NCI-H2081 treated with DMSO at 0.1 percent for 48 hours (cell line): Measurements from ENCODE around the gene KL.

Experiments used
- DNase-seq: peaks from one replicate; lab custom pipeline; 2025; lab: John Stamatoyannopoulos, UW

The KL gene

GRCh38 chr13:33016414-33017322, at the start of gene KL:
KL (plus strand) TSS chr13:33016423; CDS start chr13:33016441, 18 bp downstream.
- no peak for DNase-seq

GRCh38 chr13:32967584-32968182, 48.5 kb upstream of the KL start:
- no peak for DNase-seq

- DNase-seq = no peak
Observed at GRCh38 chr13:32968316-32968715, 47.9 kb upstream of the KL start.

- DNase-seq = no peak
Observed at GRCh38 chr13:32968793-32969192, 47.4 kb upstream of the KL start.

GRCh38 chr13:32969516-32969941, 46.7 kb upstream of the KL start:
- DNase-seq = no peak

GRCh38 chr13:32976056-32976805, 40.0 kb upstream of the KL start:
- no peak for DNase-seq

- no peak for DNase-seq
Observed at GRCh38 chr13:32976912-32977311, 39.3 kb upstream of the KL start.

GRCh38 chr13:32977321-32977720, 38.9 kb upstream of the KL start:
- DNase-seq = no peak

- no peak for DNase-seq
Observed at GRCh38 chr13:32978278-32978677, 37.9 kb upstream of the KL start.

GRCh38 chr13:32983058-32983457, 33.2 kb upstream of the KL start:
- DNase-seq = no peak

GRCh38 chr13:32984857-32985626, 31.2 kb upstream of the KL start:
- DNase-seq = peak; percentile 17

GRCh38 chr13:32986552-32986951, 29.7 kb upstream of the KL start:
- DNase-seq = no peak

GRCh38 chr13:32987462-32987861, 28.8 kb upstream of the KL start:
- DNase-seq = no peak

GRCh38 chr13:32988608-32989289, 27.5 kb upstream of the KL start:
- no peak for DNase-seq

- DNase-seq = no peak
Observed at GRCh38 chr13:32989290-32989667, 26.9 kb upstream of the KL start.

- DNase-seq = no peak
Observed at GRCh38 chr13:32989942-32990341, 26.3 kb upstream of the KL start.

- DNase-seq = no peak
Observed at GRCh38 chr13:32993145-32993544, 23.1 kb upstream of the KL start.

GRCh38 chr13:32997399-32997798, 18.8 kb upstream of the KL start:
- no peak for DNase-seq

- DNase-seq = no peak
Observed at GRCh38 chr13:32998966-32999365, 17.3 kb upstream of the KL start.

- no peak for DNase-seq
Observed at GRCh38 chr13:33000365-33000764, 15.9 kb upstream of the KL start.

GRCh38 chr13:33003458-33004019, 12.7 kb upstream of the KL start:
- DNase-seq = no peak
